ENCODE results near the gene PTPRN2. TPM values are rescaled to one million over a fixed set of nuclear protein-coding genes. Genes with fewer than 3 reads are reported as not detected.
A peak's percentile ranks its signal among the peaks of the same experiment; 100 is the strongest.

The PTPRN2 gene
- total RNA-seq, 1 experiment from 2014 or later = 2.1 TPM

DNA sequence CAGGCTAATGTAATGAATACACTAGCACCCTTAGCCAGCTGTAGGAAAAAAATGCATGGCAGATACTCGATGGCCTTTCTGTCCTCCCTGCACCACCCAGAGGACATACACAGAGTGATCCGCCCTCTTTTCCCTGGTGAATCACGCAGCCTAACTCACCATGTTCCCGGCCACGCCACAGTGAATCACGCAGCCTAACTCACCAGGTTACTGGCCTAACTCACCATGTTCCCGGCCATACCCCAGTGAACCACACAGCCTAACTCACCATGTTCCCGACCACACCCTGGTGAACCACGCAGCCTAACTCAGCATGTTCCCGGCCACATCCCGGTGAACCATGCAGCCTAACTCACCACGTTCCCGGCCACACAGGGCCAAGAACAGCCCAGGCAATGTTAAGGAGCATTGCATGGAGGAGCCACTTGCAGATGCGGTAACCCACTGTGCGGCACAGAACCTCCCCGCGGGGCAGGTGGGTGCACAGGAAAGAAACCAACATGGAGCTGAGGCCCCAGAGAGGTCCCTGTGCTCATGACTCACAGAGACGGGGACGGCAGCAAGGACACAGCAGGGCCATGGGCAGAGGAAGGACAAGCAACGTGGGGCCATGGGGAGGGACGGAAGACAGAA lies 742.3 kb downstream of the PTPRN2 start:
- ChIA-PET CTCF (no interaction called here), POLR2A (no interaction called here), RAD21 (ENCODE audit: low non-redundant PET in 1 of 2, low total read pairs in 2 of 2, uncharacterized antibody in 2 of 2, unreplicated experiment in 2 of 2) (no interaction called here)
- Histone ChIP-seq H3K4me3 (replicated peaks in 1 of 2; ENCODE audit: low read depth in 1 of 2, low read length in 2 of 2) (no peak overlapping the region), H3K27ac (ENCODE audit: low read depth, low read length) (no peak overlapping the region), H3K9ac (ENCODE audit: low read length) (no peak overlapping the region), H3K36me3 (ENCODE audit: control insufficient read depth in 1 of 2, insufficient read depth in 2 of 2, low read length in 2 of 2) (no peaks in the 10 kb centered on the region), H2AFZ (ENCODE audit: low read depth, low read length, poor library complexity, severe bottlenecking) (no peak overlapping the region), H4K20me1 (ENCODE audit: insufficient read depth) (no peaks in the 10 kb centered on the region), H3K27me3 (ENCODE audit: insufficient read depth, low read length) (no peaks in the 10 kb centered on the region), H3K4me2 (ENCODE audit: low read length) (peak overlapping the region; percentile 38), H3K9me3 (ENCODE audit: control insufficient read depth in 1 of 2, insufficient read depth in 1 of 2, low read depth in 1 of 2, low read length in 2 of 2) (peaks cover 0 to 1% of the 10 kb centered on the region in 2 experiments; a peak in 1 of 4 replicates), H3K79me2 (ENCODE audit: insufficient read depth, low read length) (no peaks in the 10 kb centered on the region), H3K4me1 (ENCODE audit: control insufficient read depth in 1 of 2, insufficient read depth in 2 of 2, low read length in 2 of 2) (peaks cover 0 to 10% of the 10 kb centered on the region in 2 experiments; a peak in 2 of 4 replicates), H3K9me2 (ENCODE audit: insufficient read depth) (no peaks in the 10 kb centered on the region)
- intact Hi-C loops (cut with micrococcal nuclease) = no loop called here
- no TSS peak for BruUV-seq (replicated peaks)
- ATAC-seq (peak; percentile 61), DNase-seq (ENCODE audit: low read depth, low spot score) (peak; percentile 6)
- TF ChIP-seq ELF1 (IDR thresholded peaks at IDR 0.05; ENCODE audit: borderline replicate concordance, low read depth) (no peak), SP1 (IDR thresholded peaks at IDR 0.05; ENCODE audit: low read depth) (peak; percentile 23; the same call in 1 of the 2 replicates)

DNA sequence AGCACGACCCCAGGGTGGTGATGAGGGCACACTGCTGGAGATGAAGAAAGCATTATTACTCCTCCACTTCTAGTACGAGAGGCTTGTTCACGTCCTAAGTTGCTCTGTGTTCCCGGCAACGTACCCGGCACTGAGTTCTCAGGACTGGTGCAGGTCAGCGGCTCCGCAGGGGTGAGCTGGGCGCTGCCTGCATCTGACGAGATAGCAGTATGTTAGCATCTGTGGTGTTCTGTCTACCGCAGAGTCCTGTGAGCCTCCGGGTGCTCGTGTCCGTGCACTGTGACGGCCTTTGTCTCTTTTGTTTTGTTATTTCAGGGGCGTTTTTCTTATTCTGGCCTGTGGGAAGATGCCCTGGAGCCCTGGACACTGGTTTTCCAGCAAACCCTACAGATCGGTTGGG lies 743.0 kb downstream of the PTPRN2 start:
- Histone ChIP-seq H3K9ac (ENCODE audit: low read length) (no peak overlapping the region), H3K4me3 (replicated peaks in 1 of 2; ENCODE audit: low read depth in 1 of 2, low read length in 2 of 2) (no peak overlapping the region), H3K4me1 (ENCODE audit: control insufficient read depth in 1 of 2, insufficient read depth in 2 of 2, low read length in 2 of 2) (peaks cover 0 to 10% of the 10 kb centered on the region in 2 experiments; a peak in 2 of 4 replicates), H3K9me2 (ENCODE audit: insufficient read depth) (no peaks in the 10 kb centered on the region), H3K36me3 (ENCODE audit: control insufficient read depth in 1 of 2, insufficient read depth in 2 of 2, low read length in 2 of 2) (no peaks in the 10 kb centered on the region), H3K9me3 (ENCODE audit: control insufficient read depth in 1 of 2, insufficient read depth in 1 of 2, low read depth in 1 of 2, low read length in 2 of 2) (peaks cover 0 to 8% of the 10 kb centered on the region in 2 experiments; a peak in 1 of 4 replicates), H3K79me2 (ENCODE audit: insufficient read depth, low read length) (no peaks in the 10 kb centered on the region), H2AFZ (ENCODE audit: low read depth, low read length, poor library complexity, severe bottlenecking) (no peak overlapping the region), H3K27me3 (ENCODE audit: insufficient read depth, low read length) (no peaks in the 10 kb centered on the region), H3K27ac (ENCODE audit: low read depth, low read length) (no peak overlapping the region), H4K20me1 (ENCODE audit: insufficient read depth) (no peaks in the 10 kb centered on the region), H3K4me2 (ENCODE audit: low read length) (peak overlapping the region; percentile 38; the same call in 1 of the 2 replicates)
- TF ChIP-seq EZH2 (IDR thresholded peaks at IDR 0.05) = no peak
- TF ChIP-seq, protein P1, sequence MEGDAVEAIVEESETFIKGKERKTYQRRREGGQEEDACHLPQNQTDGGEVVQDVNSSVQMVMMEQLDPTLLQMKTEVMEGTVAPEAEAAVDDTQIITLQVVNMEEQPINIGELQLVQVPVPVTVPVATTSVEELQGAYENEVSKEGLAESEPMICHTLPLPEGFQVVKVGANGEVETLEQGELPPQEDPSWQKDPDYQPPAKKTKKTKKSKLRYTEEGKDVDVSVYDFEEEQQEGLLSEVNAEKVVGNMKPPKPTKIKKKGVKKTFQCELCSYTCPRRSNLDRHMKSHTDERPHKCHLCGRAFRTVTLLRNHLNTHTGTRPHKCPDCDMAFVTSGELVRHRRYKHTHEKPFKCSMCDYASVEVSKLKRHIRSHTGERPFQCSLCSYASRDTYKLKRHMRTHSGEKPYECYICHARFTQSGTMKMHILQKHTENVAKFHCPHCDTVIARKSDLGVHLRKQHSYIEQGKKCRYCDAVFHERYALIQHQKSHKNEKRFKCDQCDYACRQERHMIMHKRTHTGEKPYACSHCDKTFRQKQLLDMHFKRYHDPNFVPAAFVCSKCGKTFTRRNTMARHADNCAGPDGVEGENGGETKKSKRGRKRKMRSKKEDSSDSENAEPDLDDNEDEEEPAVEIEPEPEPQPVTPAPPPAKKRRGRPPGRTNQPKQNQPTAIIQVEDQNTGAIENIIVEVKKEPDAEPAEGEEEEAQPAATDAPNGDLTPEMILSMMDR (IDR thresholded peaks at IDR 0.05 in 2 of 3, conservative IDR thresholded peaks at IDR 0.05 in 1 of 3; ENCODE audit: borderline replicate concordance in 1 of 3, insufficient read depth in 1 of 3, low read depth in 2 of 3, low read length in 2 of 3) = no peak
- no peak for TF ChIP-seq ELF1 (IDR thresholded peaks at IDR 0.05; ENCODE audit: borderline replicate concordance, low read depth)
- TF ChIP-seq CBX3 (IDR thresholded peaks at IDR 0.05; ENCODE audit: low read depth) = no peak
- ATAC-seq = no peak
- ChIA-PET POLR2A (no interaction called here), CTCF (no interaction called here), RAD21 (ENCODE audit: low non-redundant PET in 1 of 2, low total read pairs in 2 of 2, uncharacterized antibody in 2 of 2, unreplicated experiment in 2 of 2) (no interaction called here)
- DNase-seq (ENCODE audit: low read depth, low spot score) = no peak
- intact Hi-C loops (cut with micrococcal nuclease) = no loop called here
- no TSS peak for BruUV-seq (replicated peaks)
